SH-SY5Y (cell line): ENCODE data around the gene PLCG1.

Source experiments
- GATA2 ChIP-seq: IDR thresholded peaks from 2 replicates; pipeline ENCODE4 v1.6.1; 2011; ENCODE audit warnings: mild to moderate bottlenecking, low read depth, low read length
- GATA3 ChIP-seq: IDR thresholded peaks from 2 replicates; pipeline ENCODE4 v1.6.1; 2011; ENCODE audit warnings: low read depth, mild to moderate bottlenecking, low read length, moderate library complexity

DNA sequence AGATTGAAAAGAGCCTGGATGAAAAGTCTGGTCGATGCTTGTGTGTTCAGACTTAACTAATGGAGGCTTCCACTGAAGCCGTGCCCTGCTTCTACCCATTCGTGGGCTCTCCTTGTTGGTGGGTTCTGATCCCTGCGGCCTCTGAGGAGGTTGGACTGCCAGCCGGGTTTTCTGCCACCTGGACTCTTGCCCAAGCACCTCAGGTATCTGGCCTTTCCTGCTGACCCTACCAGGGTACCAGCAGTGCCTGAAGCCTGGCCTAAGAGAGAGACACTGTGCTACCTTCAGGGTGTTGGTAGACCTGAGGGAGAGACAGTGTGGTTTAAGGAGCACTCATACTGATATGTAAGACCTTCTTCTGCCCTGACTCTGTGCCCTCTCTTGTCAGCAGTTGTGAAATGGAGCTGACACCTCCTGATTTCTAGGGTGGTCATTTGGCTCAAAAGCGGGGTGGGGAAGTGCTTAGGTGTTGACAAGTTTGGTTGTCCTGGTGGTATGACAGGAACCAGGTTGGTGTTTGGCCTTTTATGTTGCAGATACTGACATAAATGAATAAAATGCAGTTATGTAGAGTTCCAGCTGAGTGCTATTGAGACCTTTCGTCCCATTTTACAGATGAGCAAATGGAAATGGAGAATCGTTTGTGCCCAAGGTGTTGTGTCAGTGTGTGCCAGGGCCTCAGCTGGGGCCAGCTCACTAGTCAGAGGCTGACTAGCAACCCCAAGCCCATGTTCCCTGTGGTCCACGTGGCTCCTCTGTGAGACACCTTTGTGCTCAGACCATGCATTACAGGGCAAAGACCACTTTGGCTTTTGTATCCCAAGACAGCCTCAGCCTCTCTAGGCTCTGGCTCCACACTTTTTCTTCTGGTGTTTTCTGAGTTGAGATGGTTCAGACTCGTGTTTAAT, 3.1 kb downstream of the PLCG1 start:
- TF ChIP-seq GATA3: no peak
- no peak for TF ChIP-seq GATA2
